Prostate gland (tissue), 2 donors: Measurements from ENCODE around the gene CACNA1E. TPM values are rescaled to one million over a fixed set of nuclear protein-coding genes. Genes with fewer than 3 reads are reported as not detected.

Experiments used
- DNase-seq: peaks from one replicate; pipeline ENCODE4 v3.0.0-alpha.2; 2019; ENCODE audit warnings: low spot score
- H3K27ac ChIP-seq, 2 donors: fragments of 200-600 bp; sonication (generic); 2 replicates each; pipeline ENCODE4 v1.5.1; 2017 to 2019
- H3K27me3 ChIP-seq: fragments of 200-600 bp; sonication (generic); replicated peaks from 2 replicates; pipeline ENCODE4 v1.5.1; 2019; ENCODE audit not compliant: insufficient read depth
- H3K36me3 ChIP-seq, 2 donors: fragments of 200-600 bp; sonication (generic); 1 replicate in 1 of 2; 2 replicates in 1 of 2; pipeline versions ENCODE4 v1.5.1 to v1.8.1; 2017 to 2019
- H3K4me1 ChIP-seq: fragments of 200-600 bp; sonication (generic); replicated peaks from 2 replicates; pipeline ENCODE4 v1.5.1; 2019
- H3K4me3 ChIP-seq, 2 donors: fragments of 200-600 bp; sonication (generic); 2 replicates each; pipeline ENCODE4 v1.5.1; 2017 to 2019
- H3K9me3 ChIP-seq: fragments of 200-600 bp; sonication (generic); 2 replicates; pipeline ENCODE4 v1.5.1; 2017
- CTCF ChIP-seq, 4 experiments: fragments of 200-600 bp in 2 of 4; fragments of 450-650 bp in 2 of 4; sonication (generic) in 2 of 4; IDR thresholded peaks; 1 replicate in 3 of 4; 2 replicates in 1 of 4; pipeline ENCODE4 v1.5.1; 2016 to 2019; ENCODE audit warnings: antibody characterized with exemption in 4 of 4, mild to moderate bottlenecking in 2 of 4, moderate library complexity in 2 of 4
- POLR2A ChIP-seq: fragments of 450-650 bp; IDR thresholded peaks from one replicate; pipeline ENCODE4 v1.6.1; 2016; ENCODE audit warnings: antibody characterized with exemption, mild to moderate bottlenecking
- POLR2AphosphoS5 ChIP-seq: sonication (generic); formaldehyde crosslinking; IDR thresholded peaks from one replicate; pipeline ENCODE4 v1.6.1; 2017; ENCODE audit warnings: antibody characterized with exemption
- WGBS: methylation state at CpG from one replicate; pipeline ENCODE4 v1.1.5; 2018; 5-methylcytosine and 5-hydroxymethylcytosine counted together
- intact Hi-C: fragments of 100-400 bp; cut with DNase I; formaldehyde crosslinking; loops from one replicate; pipeline ENCODE4 v1.14.2; 2022
- total RNA-seq, 2 donors: library from RNA; depleted of rRNA; stranded (reverse); fragments of >200 nt; gene quantifications; one replicate each; pipeline ENCODE4 v1.1.0, GENCODE V29; 2016

Gene CACNA1E
- total RNA-seq, 2 donors from 2014 or later, result 4.1 TPM; not detected in 1

- Histone ChIP-seq H3K27ac (no peak overlapping the region), H3K27me3 (no peaks in the 10 kb centered on the region), H3K9me3 (no peaks in the 10 kb centered on the region), H3K4me1 (no peaks in the 10 kb centered on the region), H3K36me3 (no peaks in the 10 kb centered on the region), H3K4me3 (no peak overlapping the region)
- TF ChIP-seq POLR2AphosphoS5 (no peak), POLR2A (no peak), CTCF (IDR thresholded peaks at IDR 0.05) (no peak)
- 62% methylated on average over 4 of the region's 4 CpGs for WGBS
- no peak for DNase-seq
- intact Hi-C loops, result no loop called here
These were observed 243.1 kb downstream of the CACNA1E start for GRCh38 chr1:181726320-181727012.

- intact Hi-C loops, result no loop called here
- no peaks in the 10 kb centered on the region for H3K36me3 ChIP-seq
- DNase-seq, result no peak
- WGBS, result 93% methylated on average over 7 of the region's 7 CpGs
- H3K4me1 ChIP-seq, result no peaks in the 10 kb centered on the region
- H3K4me3 ChIP-seq, result no peak overlapping the region
- TF ChIP-seq POLR2AphosphoS5 (no peak), POLR2A (no peak), CTCF (IDR thresholded peaks at IDR 0.05) (no peak)
- no peaks in the 10 kb centered on the region for H3K27me3 ChIP-seq
- H3K9me3 ChIP-seq, result no peaks in the 10 kb centered on the region
- H3K27ac ChIP-seq, result no peak overlapping the region
These were observed 247.3 kb downstream of the CACNA1E start for GRCh38 chr1:181730606-181731005.

- Histone ChIP-seq H3K36me3 (no peaks in the 10 kb centered on the region), H3K27me3 (no peaks in the 10 kb centered on the region), H3K4me3 (no peak overlapping the region), H3K9me3 (no peaks in the 10 kb centered on the region), H3K4me1 (no peaks in the 10 kb centered on the region), H3K27ac (no peak overlapping the region)
- no peak for DNase-seq
- 96% methylated on average over 31 of the region's 31 CpGs for WGBS
- intact Hi-C loops, result no loop called here
- TF ChIP-seq POLR2A (no peak), POLR2AphosphoS5 (no peak), CTCF (IDR thresholded peaks at IDR 0.05) (no peak)
These were observed 249.1 kb downstream of the CACNA1E start for GRCh38 chr1:181732218-181732990.

GRCh38 chr1:181733486-181733885 is 250.2 kb downstream of the CACNA1E start:
- Histone ChIP-seq H3K9me3 (no peaks in the 10 kb centered on the region), H3K27me3 (no peaks in the 10 kb centered on the region), H3K36me3 (no peaks in the 10 kb centered on the region), H3K4me3 (no peak overlapping the region), H3K27ac (no peak overlapping the region), H3K4me1 (no peaks in the 10 kb centered on the region)
- no peak for DNase-seq
- intact Hi-C loops, result no loop called here
- TF ChIP-seq POLR2AphosphoS5 (no peak), POLR2A (no peak), CTCF (IDR thresholded peaks at IDR 0.05) (no peak)
- WGBS, result 90% methylated on average over 14 of the region's 14 CpGs
